H9 (cell line): ENCODE measurements around the gene BRSK2. TPM values are rescaled to one million over a fixed set of nuclear protein-coding genes. Genes with fewer than 3 reads are reported as not detected.

ENCODE experiments used
- DNase-seq: peaks from one replicate; pipeline ENCODE4 v3.0.0-alpha.2; 2017
- H2AFZ ChIP-seq: one replicate; pipeline ENCODE4 v1.6.1; 2013; ENCODE audit warnings: mild to moderate bottlenecking, low read length, control low read depth, moderate library complexity
- H2AK5ac ChIP-seq: 2 replicates; pipeline ENCODE4 v1.6.1; 2013; ENCODE audit warnings: low read length, control low read depth, mixed read lengths; ENCODE audit not compliant: insufficient read length
- H2BK120ac ChIP-seq: one replicate; pipeline ENCODE4 v1.6.1; 2013; ENCODE audit warnings: low read depth, mild to moderate bottlenecking, low read length, control low read depth, inconsistent platforms; ENCODE audit not compliant: poor library complexity, severe bottlenecking
- H2BK12ac ChIP-seq: 2 replicates; pipeline ENCODE4 v1.6.1; 2013; ENCODE audit warnings: low read length, control low read depth, mixed read lengths, low read depth; ENCODE audit not compliant: insufficient read length
- H2BK15ac ChIP-seq: 2 replicates; pipeline ENCODE4 v1.6.1; 2013; ENCODE audit warnings: low read depth, low read length, control low read depth
- H2BK20ac ChIP-seq: one replicate; pipeline ENCODE4 v1.6.1; 2013; ENCODE audit warnings: low read depth, mild to moderate bottlenecking, low read length, control low read depth, inconsistent platforms; ENCODE audit not compliant: poor library complexity, severe bottlenecking
- H2BK5ac ChIP-seq: 2 replicates; pipeline ENCODE4 v1.6.1; 2013; ENCODE audit warnings: low read length, control low read depth, mixed read lengths; ENCODE audit not compliant: insufficient read length
- H3K14ac ChIP-seq: 2 replicates; pipeline ENCODE4 v1.6.1; 2013; ENCODE audit warnings: low read length, control low read depth; ENCODE audit not compliant: insufficient read depth
- H3K18ac ChIP-seq: 2 replicates; pipeline ENCODE4 v1.6.1; 2013; ENCODE audit warnings: low read depth, mild to moderate bottlenecking, mixed read lengths, low read length, control low read depth; ENCODE audit not compliant: insufficient read length
- H3K23ac ChIP-seq: 2 replicates; pipeline ENCODE4 v1.6.1; 2013; ENCODE audit warnings: low read length, control low read depth, mixed read lengths, low read depth; ENCODE audit not compliant: insufficient read length
- H3K23me2 ChIP-seq: 2 replicates; pipeline ENCODE4 v1.6.1; 2013; ENCODE audit warnings: low read depth, mild to moderate bottlenecking, mixed read lengths, low read length, control low read depth; ENCODE audit not compliant: insufficient read length, poor library complexity, severe bottlenecking
- H3K27ac ChIP-seq: 2 replicates; pipeline ENCODE4 v1.5.1; 2013; ENCODE audit warnings: low read length, control low read depth, mixed read lengths, low read depth; ENCODE audit not compliant: insufficient read length
- H3K27me3 ChIP-seq: 2 replicates; pipeline ENCODE4 v1.6.1; 2013; ENCODE audit warnings: low read length, control low read depth, inconsistent platforms; ENCODE audit not compliant: insufficient read depth
- H3K4ac ChIP-seq: 2 replicates; pipeline ENCODE4 v1.6.1; 2013; ENCODE audit warnings: low read depth, mild to moderate bottlenecking, control low read depth, inconsistent platforms, low read length, moderate library complexity
- H3K4me1 ChIP-seq: 2 replicates; pipeline ENCODE4 v1.6.1; 2013; ENCODE audit warnings: low read length, control low read depth, inconsistent platforms; ENCODE audit not compliant: insufficient read depth
- H3K4me2 ChIP-seq: 2 replicates; pipeline ENCODE4 v1.6.1; 2013; ENCODE audit warnings: low read length, control low read depth, mixed read lengths; ENCODE audit not compliant: insufficient read length, insufficient read depth
- H3K56ac ChIP-seq: 2 replicates; pipeline ENCODE4 v1.6.1; 2013; ENCODE audit warnings: low read depth, mild to moderate bottlenecking, mixed read lengths, low read length, control low read depth; ENCODE audit not compliant: insufficient read length
- H3K79me1 ChIP-seq: 2 replicates; pipeline ENCODE4 v1.6.1; 2013; ENCODE audit warnings: low read depth, mild to moderate bottlenecking, moderate library complexity, low read length, control low read depth, inconsistent platforms; ENCODE audit not compliant: insufficient read depth, poor library complexity, severe bottlenecking
- H3K79me2 ChIP-seq: 2 replicates; pipeline ENCODE4 v1.6.1; 2013; ENCODE audit warnings: low read length, control low read depth, inconsistent platforms; ENCODE audit not compliant: insufficient read depth
- H3K9ac ChIP-seq: 2 replicates; pipeline ENCODE4 v1.6.1; 2013; ENCODE audit warnings: low read length, control low read depth, mixed read lengths; ENCODE audit not compliant: insufficient read length; ENCODE audit errors: extremely low read depth
- H3K9me3 ChIP-seq: one replicate; pipeline ENCODE4 v1.6.1; 2013; ENCODE audit warnings: low read depth, low read length, inconsistent platforms; ENCODE audit not compliant: control insufficient read depth
- H3T11ph ChIP-seq: one replicate; pipeline ENCODE4 v1.6.1; 2013; ENCODE audit warnings: mild to moderate bottlenecking, low read length, control low read depth, inconsistent platforms
- H4K20me1 ChIP-seq: one replicate; pipeline ENCODE4 v1.6.1; 2013; ENCODE audit not compliant: control insufficient read depth, insufficient read length, insufficient read depth
- H4K5ac ChIP-seq: 2 replicates; pipeline ENCODE4 v1.6.1; 2013; ENCODE audit warnings: low read depth, mild to moderate bottlenecking, mixed read lengths, low read length, control low read depth; ENCODE audit not compliant: insufficient read length
- H4K8ac ChIP-seq: replicated peaks from 2 replicates; pipeline ENCODE4 v1.6.1; 2013; ENCODE audit warnings: low read length, control low read depth, mixed read lengths, low read depth; ENCODE audit not compliant: insufficient read length
- H4K91ac ChIP-seq: 2 replicates; pipeline ENCODE4 v1.6.1; 2013; ENCODE audit warnings: low read depth, mild to moderate bottlenecking, moderate library complexity, mixed read lengths, low read length, control low read depth; ENCODE audit not compliant: insufficient read length
- H3K27ac Mint-ChIP-seq, 3 experiments: 2 replicates in 2 of 3; 3 replicates in 1 of 3; pipeline ENCODE4 v1.8.0; 2020 to 2021; ENCODE audit warnings: mixed read lengths in 3 of 3, mild to moderate bottlenecking in 1 of 3, moderate library complexity in 1 of 3
- H3K27me3 Mint-ChIP-seq: 2 replicates; pipeline ENCODE4 v1.8.0; 2021; ENCODE audit warnings: low read depth, mild to moderate bottlenecking, moderate library complexity, mixed read lengths
- H3K36me3 Mint-ChIP-seq, 3 experiments: 2 replicates in 2 of 3; 3 replicates in 1 of 3; pipeline ENCODE4 v1.8.0; 2020 to 2021; ENCODE audit warnings: low read depth in 3 of 3, mixed read lengths in 3 of 3; ENCODE audit not compliant: insufficient read depth in 1 of 3
- H3K4me1 Mint-ChIP-seq, 2 experiments: 2 replicates each; pipeline ENCODE4 v1.8.0; 2020; ENCODE audit warnings: mixed read lengths in 2 of 2
- H3K4me3 Mint-ChIP-seq, 2 experiments: 2 replicates in 1 of 2; 3 replicates in 1 of 2; pipeline ENCODE4 v1.8.0; 2020 to 2021; ENCODE audit warnings: mild to moderate bottlenecking in 2 of 2, mixed read lengths in 2 of 2, moderate library complexity in 1 of 2
- H3K9me3 Mint-ChIP-seq, 2 experiments: 2 replicates in 1 of 2; 3 replicates in 1 of 2; pipeline ENCODE4 v1.8.0; 2020; ENCODE audit warnings: mild to moderate bottlenecking in 2 of 2, mixed read lengths in 2 of 2, moderate library complexity in 1 of 2
- WGBS: extraction: QIAGEN DNeasy Blood & Tissue Kit; methylation state at CpG from one replicate; pipeline ENCODE4 v1.1.7; 2013; ENCODE audit warnings: missing lambda C conversion rate, low lambda C conversion rate, mixed read lengths; ENCODE audit not compliant: insufficient read length; ENCODE audit errors: extremely low coverage; 5-methylcytosine and 5-hydroxymethylcytosine counted together
- total RNA-seq: library from RNA; stranded (reverse); gene quantifications from 2 replicates; pipeline ENCODE4 v1.2.1, GENCODE V29; 2021
- TF ChIP-seq, protein P1 (sequence below): fragments of 200-600 bp; sonication (generic); conservative IDR thresholded peaks from 3 replicates; pipeline ENCODE4 v1.8.0; 2021; ENCODE audit warnings: antibody characterized with exemption, mild to moderate bottlenecking

The BRSK2 gene
- total RNA-seq, 1 experiment from 2014 or later: 28.4 TPM

DNA sequence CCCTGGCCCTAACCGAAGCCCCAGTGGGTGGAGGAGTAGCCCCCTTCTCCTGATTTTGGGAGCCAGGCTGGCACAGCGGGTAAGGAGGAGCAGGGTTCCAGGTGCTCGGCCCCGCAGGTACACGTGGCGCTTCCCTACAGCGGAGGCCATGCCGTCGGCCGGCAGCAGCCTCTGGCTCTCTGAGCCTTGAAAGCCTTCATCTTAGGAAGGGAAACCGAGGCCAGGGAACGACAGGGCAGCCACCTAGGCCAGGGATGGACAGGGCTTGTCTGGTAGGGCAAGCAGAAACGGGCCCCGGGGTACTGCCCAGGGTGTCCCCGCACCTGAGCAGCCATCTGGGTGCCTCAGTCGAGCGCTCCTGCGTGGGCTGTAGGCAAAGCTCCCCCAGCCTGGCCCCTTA lies 68.1 kb downstream of the BRSK2 start:
- Histone ChIP-seq H2BK15ac (no peak overlapping the region), H2BK5ac (no peak overlapping the region), H4K20me1 (no peaks in the 10 kb centered on the region), H4K8ac (no peak overlapping the region), H2BK12ac (no peak overlapping the region), H4K5ac (no peak overlapping the region), H3K9me3 (no peaks in the 10 kb centered on the region), H3K4me1 (no peaks in the 10 kb centered on the region), H2BK120ac (no peak overlapping the region), H3K27ac (no peak overlapping the region), H3K9ac (no peak overlapping the region), H3K23me2 (no peaks in the 10 kb centered on the region), H3K79me1 (no peaks in the 10 kb centered on the region), H2BK20ac (no peak overlapping the region), H4K91ac (no peak overlapping the region), H3T11ph (no peak overlapping the region), H3K27me3 (no peaks in the 10 kb centered on the region), H3K4me2 (no peak overlapping the region), H3K4ac (no peak overlapping the region), H3K23ac (no peak overlapping the region), H2AK5ac (no peak overlapping the region), H3K14ac (no peak overlapping the region; the same call in 1 of the 2 replicates), H2AFZ (no peak overlapping the region), H3K18ac (no peak overlapping the region), H3K56ac (no peak overlapping the region), H3K79me2 (no peaks in the 10 kb centered on the region)
- H3K4me3 Mint-ChIP-seq: no peak overlapping the region
- no peak overlapping the region for H3K27ac Mint-ChIP-seq
- no CpG with 5 or more reads among the region's 18 CpGs for WGBS
- peaks cover 4 to 9% (median 5%) of the 10 kb centered on the region in 3 experiments; a peak in 2 of 7 replicates for H3K36me3 Mint-ChIP-seq
- DNase-seq: no peak
- H3K27me3 Mint-ChIP-seq: no peaks in the 10 kb centered on the region
- peaks cover 3 to 18% of the 10 kb centered on the region in 2 experiments; a peak in 3 of 4 replicates for H3K4me1 Mint-ChIP-seq
- H3K9me3 Mint-ChIP-seq: no peaks in the 10 kb centered on the region
- TF ChIP-seq, protein P1, sequence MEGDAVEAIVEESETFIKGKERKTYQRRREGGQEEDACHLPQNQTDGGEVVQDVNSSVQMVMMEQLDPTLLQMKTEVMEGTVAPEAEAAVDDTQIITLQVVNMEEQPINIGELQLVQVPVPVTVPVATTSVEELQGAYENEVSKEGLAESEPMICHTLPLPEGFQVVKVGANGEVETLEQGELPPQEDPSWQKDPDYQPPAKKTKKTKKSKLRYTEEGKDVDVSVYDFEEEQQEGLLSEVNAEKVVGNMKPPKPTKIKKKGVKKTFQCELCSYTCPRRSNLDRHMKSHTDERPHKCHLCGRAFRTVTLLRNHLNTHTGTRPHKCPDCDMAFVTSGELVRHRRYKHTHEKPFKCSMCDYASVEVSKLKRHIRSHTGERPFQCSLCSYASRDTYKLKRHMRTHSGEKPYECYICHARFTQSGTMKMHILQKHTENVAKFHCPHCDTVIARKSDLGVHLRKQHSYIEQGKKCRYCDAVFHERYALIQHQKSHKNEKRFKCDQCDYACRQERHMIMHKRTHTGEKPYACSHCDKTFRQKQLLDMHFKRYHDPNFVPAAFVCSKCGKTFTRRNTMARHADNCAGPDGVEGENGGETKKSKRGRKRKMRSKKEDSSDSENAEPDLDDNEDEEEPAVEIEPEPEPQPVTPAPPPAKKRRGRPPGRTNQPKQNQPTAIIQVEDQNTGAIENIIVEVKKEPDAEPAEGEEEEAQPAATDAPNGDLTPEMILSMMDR: no peak
